A673 (cell line): Measurements from ENCODE around the gene IPPK. TPM values are rescaled to one million over a fixed set of nuclear protein-coding genes. Genes with fewer than 3 reads are reported as not detected.

Source experiments
- BruUV-seq: library from RNA; stranded (reverse); fragments of 400-500 nt; replicated peaks from 2 replicates; lab custom pipeline; 2021; lab: Mats Ljungman, UMichigan
- CTCF ChIA-PET: fragments of 300-600 bp; sonication (Branson Sonifier 250); formaldehyde crosslinking; loops from one replicate; lab custom pipeline; 2022; ENCODE audit warnings: antibody characterized with exemption; lab: Charles Lee
- POLR2A ChIA-PET: fragments of 300-600 bp; sonication (Branson Sonifier 250); formaldehyde crosslinking; loops from one replicate; lab custom pipeline; 2022; ENCODE audit warnings: antibody characterized with exemption; ENCODE audit not compliant: low non-redundant PET; lab: Charles Lee
- DNase-seq: peaks from one replicate; pipeline ENCODE4 v3.0.0-alpha.2; 2015; ENCODE audit warnings: low spot score
- H3K27ac ChIP-seq: fragments of 200-600 bp; sonication (generic); 2 replicates; pipeline ENCODE4 v1.5.1; 2016; ENCODE audit warnings: mixed run types, low read depth, mild to moderate bottlenecking, mixed read lengths, antibody characterized with exemption, low read length; ENCODE audit not compliant: poor library complexity, severe bottlenecking
- H3K27me3 ChIP-seq: fragments of 200-600 bp; sonication (generic); replicated peaks from 2 replicates; pipeline ENCODE4 v1.6.1; 2017; ENCODE audit warnings: mixed run types, low read depth, mild to moderate bottlenecking, mixed read lengths, antibody characterized with exemption, low read length; ENCODE audit not compliant: insufficient read depth, poor library complexity
- H3K36me3 ChIP-seq: fragments of 200-600 bp; sonication (generic); 2 replicates; pipeline ENCODE4 v1.6.1; 2016; ENCODE audit warnings: mixed run types, mild to moderate bottlenecking, mixed read lengths, antibody characterized with exemption, low read length; ENCODE audit not compliant: insufficient read depth, poor library complexity, severe bottlenecking
- H3K4me1 ChIP-seq: fragments of 200-600 bp; sonication (generic); 2 replicates; pipeline ENCODE4 v1.6.1; 2017; ENCODE audit warnings: mixed run types, mild to moderate bottlenecking, mixed read lengths, antibody characterized with exemption, low read length; ENCODE audit not compliant: insufficient read depth, poor library complexity, severe bottlenecking
- H3K4me3 ChIP-seq: fragments of 200-600 bp; sonication (generic); 2 replicates; pipeline ENCODE4 v1.5.1; 2016; ENCODE audit warnings: low read depth, mixed run types, mild to moderate bottlenecking, mixed read lengths, low read length; ENCODE audit not compliant: poor library complexity, severe bottlenecking
- H3K9me3 ChIP-seq: fragments of 200-600 bp; sonication (generic); 2 replicates; pipeline ENCODE4 v1.6.1; 2016; ENCODE audit warnings: mixed run types, low read depth, mild to moderate bottlenecking, mixed read lengths, antibody characterized with exemption, low read length; ENCODE audit not compliant: poor library complexity, severe bottlenecking
- CTCF ChIP-seq: fragments of 300-800, 200-600 bp; sonication (generic); conservative IDR thresholded peaks from 2 replicates; pipeline ENCODE4 v1.5.1; 2017; ENCODE audit warnings: low read depth, mild to moderate bottlenecking, antibody characterized with exemption, low read length, moderate library complexity, mixed read lengths
- EZH2 ChIP-seq: fragments of 200-600 bp; sonication (generic); IDR thresholded peaks from 2 replicates; pipeline ENCODE4 v1.6.1; 2017; ENCODE audit warnings: borderline replicate concordance, low read depth, mild to moderate bottlenecking, mixed read lengths, antibody characterized with exemption, low read length; ENCODE audit not compliant: poor library complexity, severe bottlenecking
- intact Hi-C: fragments of 100-400 bp; cut with micrococcal nuclease; formaldehyde crosslinking; loops from one replicate; pipeline ENCODE4 v1.10.0; 2022; ENCODE audit not compliant: unreplicated experiment
- total RNA-seq: library from RNA; stranded (reverse); gene quantifications from 2 replicates; pipeline ENCODE4 v1.2.3, GENCODE V29; 2021

The IPPK gene
- total RNA-seq, 1 experiment from 2014 or later: 14.0 TPM

GRCh38 chr9:92618633-92619225, 51.2 kb downstream of the IPPK start:
- no peak for DNase-seq
- Histone ChIP-seq H3K36me3 (peaks cover 19% of the 10 kb centered on the region), H3K9me3 (no peaks in the 10 kb centered on the region), H3K27me3 (no peaks in the 10 kb centered on the region), H3K4me3 (no peak overlapping the region), H3K27ac (no peak overlapping the region), H3K4me1 (no peaks in the 10 kb centered on the region)
- ChIA-PET CTCF (no interaction called here), POLR2A (no interaction called here)
- no TSS peak for BruUV-seq
- intact Hi-C loops: no loop called here
- TF ChIP-seq EZH2 (no peak), CTCF (no peak)

- BruUV-seq: no TSS peak
- H3K4me3 ChIP-seq: no peak overlapping the region
- TF ChIP-seq CTCF: no peak
- TF ChIP-seq EZH2: no peak
- no peak overlapping the region for H3K27ac ChIP-seq
- H3K9me3 ChIP-seq: no peaks in the 10 kb centered on the region
- H3K27me3 ChIP-seq: no peaks in the 10 kb centered on the region
- ChIA-PET POLR2A (no interaction called here), CTCF (no interaction called here)
- no peak for DNase-seq
- peaks cover 22% of the 10 kb centered on the region for H3K36me3 ChIP-seq
- intact Hi-C loops: no loop called here
- H3K4me1 ChIP-seq: no peaks in the 10 kb centered on the region
Measured at GRCh38 chr9:92617951-92618510, 51.9 kb downstream of the IPPK start.

GRCh38 chr9:92617195-92617813, 52.6 kb downstream of the IPPK start:
- no peak for TF ChIP-seq EZH2
- TF ChIP-seq CTCF: no peak
- Histone ChIP-seq H3K9me3 (no peaks in the 10 kb centered on the region), H3K4me1 (no peaks in the 10 kb centered on the region), H3K27me3 (no peaks in the 10 kb centered on the region), H3K36me3 (peaks cover 23% of the 10 kb centered on the region), H3K4me3 (no peak overlapping the region), H3K27ac (no peak overlapping the region)
- intact Hi-C loops: no loop called here
- BruUV-seq: no TSS peak
- ChIA-PET CTCF (no interaction called here), POLR2A (no interaction called here)
- DNase-seq: no peak
